ENCODE results near the gene BUD23. TPM values are rescaled to one million over a fixed set of nuclear protein-coding genes. Genes with fewer than 3 reads are reported as not detected.
"Not testable (repeated sequence)": the region's sequence is repeated elsewhere in the genome, so short reads cannot be mapped to it uniquely, and the experiment has no call there.

BUD23 gene, protein sequence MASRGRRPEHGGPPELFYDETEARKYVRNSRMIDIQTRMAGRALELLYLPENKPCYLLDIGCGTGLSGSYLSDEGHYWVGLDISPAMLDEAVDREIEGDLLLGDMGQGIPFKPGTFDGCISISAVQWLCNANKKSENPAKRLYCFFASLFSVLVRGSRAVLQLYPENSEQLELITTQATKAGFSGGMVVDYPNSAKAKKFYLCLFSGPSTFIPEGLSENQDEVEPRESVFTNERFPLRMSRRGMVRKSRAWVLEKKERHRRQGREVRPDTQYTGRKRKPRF
- total RNA-seq = 81.1 TPM
- long read RNA-seq, transcript BUD23-201 (12 exons, 1,230 nt) = major isoform, 35 of 46 reads
- long read RNA-seq, partial matches to known transcripts = 1 of 46 reads
- long read RNA-seq, other reads (novel, unspliced or antisense) = 5 of 46 reads

DNA sequence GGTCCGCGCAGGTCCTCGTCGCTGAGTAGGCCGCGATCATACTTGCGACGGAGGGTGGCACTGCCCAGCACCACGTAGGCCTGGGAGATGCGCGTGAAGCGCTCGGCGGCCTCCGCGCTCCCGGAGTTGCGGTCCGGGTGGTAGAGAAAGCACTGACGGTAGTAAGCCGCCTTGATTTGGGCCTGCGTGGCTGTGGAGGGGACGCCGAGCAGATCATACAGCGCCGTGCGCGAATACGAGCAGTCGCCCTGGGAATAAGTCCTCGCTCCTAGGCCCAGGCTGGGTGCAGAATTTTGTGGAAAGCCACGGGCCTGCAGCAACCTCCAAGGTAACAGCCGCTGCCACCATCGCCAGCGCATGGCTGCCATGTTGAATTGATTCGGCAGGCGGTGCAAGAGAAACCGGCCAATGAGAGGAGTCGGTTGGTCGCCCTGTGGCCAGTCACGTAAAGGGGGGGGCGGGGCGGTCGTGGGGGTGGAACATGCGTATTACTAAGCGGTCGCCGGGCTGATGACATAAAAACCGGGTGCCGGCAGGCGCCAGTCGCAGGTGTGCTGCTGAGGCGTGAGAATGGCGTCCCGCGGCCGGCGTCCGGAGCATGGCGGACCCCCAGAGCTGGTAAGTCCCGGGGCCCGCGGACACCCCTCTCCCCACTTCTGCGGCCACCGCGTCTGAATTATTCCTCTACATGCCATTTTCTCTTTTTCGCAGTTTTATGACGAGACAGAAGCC is at the start of gene BUD23, which contains the start of gene DNAJC30:
BUD23 (plus strand) TSS at position 542 of the 732 bp plus-strand sequence; CDS start at position 571, 29 bp downstream.
DNAJC30 (minus strand) TSS at position 398 of the 732 bp plus-strand sequence; CDS start at position 368, 30 bp downstream.
- intact Hi-C loops (cut with DNase I) = loop anchor here (1.0 kb wide), 2 partner anchors 16 to 42 kb away; partner anchors contain the start of gene VPS37D
- ATAC-seq = peak; percentile 97
- DNase-seq (ENCODE audit: missing footprints) = peak; percentile 98

DNA sequence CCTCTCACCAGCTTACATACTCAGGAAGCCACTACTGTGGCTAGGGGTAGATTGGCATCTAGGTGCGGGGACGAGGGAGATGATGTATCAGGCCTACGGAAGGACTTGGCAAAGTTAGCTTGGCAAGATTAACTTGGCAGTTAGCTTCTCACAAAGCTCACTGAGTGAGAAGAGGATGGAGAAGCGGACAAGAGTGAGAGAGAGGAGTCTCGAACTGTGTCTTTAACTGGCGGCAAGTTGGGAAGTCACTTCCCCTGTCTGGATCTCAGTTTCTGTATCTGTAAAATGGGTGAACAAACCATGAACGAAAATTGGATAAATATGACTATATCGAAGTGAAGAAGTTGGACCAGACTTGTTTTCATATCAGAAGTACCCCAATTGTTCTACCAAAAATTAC is 49.6 kb upstream of the BUD23 start:
- no peak for DNase-seq (ENCODE audit: missing footprints)
- intact Hi-C loops (cut with DNase I) = no loop called here
- ATAC-seq = no peak

DNA sequence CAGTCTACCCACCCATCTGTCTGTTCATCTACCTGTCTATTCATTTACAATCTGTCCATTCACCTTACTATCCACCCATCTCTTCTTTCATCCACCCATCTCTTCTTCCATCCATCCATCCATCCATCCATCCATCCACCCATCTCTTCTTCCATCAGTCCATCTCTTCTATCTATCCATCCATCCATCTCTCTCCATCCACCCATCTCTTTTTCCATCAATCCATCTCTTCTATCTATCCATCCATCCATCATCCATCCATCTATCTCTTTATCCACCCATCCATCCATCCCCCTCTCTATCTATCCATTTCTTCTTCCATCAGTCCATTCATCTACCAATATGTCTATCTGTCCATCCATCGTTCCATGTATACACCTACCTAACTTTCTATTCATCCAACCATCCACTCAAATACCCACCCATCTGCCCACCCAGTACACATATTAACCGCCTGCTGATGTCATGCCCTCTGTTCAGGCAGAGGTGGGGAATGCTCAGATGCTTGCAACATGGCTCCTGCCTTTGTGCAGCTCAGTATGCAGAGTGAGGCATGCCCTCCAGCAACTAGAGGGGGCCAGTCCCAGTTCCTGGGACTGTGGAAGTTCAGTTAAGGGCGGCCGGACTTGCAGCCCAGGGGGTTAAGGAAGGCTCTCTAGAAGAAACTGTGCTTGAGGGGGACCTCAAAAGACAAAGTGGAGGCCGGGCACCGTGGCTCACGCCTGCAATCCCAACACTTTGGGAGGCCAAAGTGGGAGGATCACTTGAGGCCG is 47.8 kb upstream of the BUD23 start:
- intact Hi-C loops (cut with DNase I) = no loop called here
- DNase-seq (ENCODE audit: missing footprints) (peak; percentile 50), ATAC-seq (no peak)

DNA sequence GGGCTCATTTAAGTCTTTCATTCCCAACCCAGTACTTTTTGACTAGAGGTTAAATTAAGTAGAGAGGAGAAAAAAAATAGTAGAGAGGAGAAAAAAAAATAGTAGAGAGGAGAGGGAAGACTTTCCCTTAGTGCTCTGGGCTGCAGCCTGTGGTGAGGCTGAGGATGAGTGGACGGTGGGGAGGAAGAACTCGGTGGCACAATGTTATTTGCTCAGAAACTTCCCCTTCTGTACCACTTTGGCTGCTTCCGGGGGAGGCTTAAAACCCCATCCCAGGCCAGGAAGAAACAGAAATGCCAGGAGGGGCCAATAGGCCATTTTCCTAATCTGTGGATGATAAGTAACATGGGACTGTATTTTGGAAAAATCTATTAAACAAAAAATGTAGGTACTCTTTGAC is 44.5 kb upstream of the BUD23 start:
- ATAC-seq (no peak), DNase-seq (ENCODE audit: missing footprints) (no peak)
- intact Hi-C loops (cut with DNase I) = no loop called here

DNA sequence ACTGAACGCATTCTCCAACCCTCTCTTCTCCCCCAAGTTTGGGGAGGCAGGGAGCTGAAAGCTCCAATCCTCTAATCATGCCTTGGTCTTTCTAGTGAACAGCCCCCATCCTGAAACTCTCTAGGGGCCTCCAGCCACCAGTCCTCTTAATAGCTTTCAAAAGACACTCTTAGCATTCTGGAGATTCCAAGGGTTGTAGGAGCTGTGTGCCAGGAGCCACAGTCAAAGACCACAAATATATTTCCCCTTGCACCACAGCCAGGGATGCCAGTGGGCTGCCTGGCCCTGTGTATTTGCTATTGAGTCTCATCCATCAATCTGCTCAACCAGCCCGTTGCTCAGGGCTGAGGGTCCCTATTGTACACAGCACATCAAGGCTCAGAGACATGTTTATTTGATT is 40.6 kb upstream of the BUD23 start:
- ATAC-seq (no peak), DNase-seq (ENCODE audit: missing footprints) (no peak)
- intact Hi-C loops (cut with DNase I) = no loop called here

DNA sequence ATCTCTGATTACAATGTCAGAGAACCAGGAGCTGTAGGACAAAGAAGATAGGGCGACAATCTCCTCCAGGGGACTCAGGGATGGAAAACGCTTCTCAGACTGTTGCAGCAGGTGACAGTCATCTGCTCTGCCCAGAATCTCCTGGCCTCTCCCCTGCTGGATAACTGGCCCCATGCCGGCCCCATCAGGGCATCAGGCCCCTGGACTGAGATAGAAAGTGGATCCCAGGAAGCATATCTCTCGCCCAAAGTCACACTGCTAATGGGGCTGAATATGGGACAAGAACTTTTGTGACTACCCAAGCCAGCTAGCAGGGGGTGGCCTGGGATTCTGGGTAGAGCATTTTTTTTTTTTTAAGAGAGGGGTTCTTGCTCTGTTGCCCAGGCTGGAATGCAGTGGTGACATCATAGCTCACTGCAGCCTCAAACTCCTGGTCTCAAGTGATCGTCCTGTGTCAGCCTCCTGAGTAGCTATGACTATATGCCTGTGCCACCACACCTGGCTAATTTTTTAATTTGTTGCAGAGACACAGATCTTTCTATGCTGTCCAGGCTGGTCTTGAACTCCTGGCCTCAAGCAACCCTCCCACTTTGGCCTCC is 38.6 kb upstream of the BUD23 start:
- intact Hi-C loops (cut with DNase I) = no loop called here
- ATAC-seq (no peak), DNase-seq (ENCODE audit: missing footprints) (no peak)

DNA sequence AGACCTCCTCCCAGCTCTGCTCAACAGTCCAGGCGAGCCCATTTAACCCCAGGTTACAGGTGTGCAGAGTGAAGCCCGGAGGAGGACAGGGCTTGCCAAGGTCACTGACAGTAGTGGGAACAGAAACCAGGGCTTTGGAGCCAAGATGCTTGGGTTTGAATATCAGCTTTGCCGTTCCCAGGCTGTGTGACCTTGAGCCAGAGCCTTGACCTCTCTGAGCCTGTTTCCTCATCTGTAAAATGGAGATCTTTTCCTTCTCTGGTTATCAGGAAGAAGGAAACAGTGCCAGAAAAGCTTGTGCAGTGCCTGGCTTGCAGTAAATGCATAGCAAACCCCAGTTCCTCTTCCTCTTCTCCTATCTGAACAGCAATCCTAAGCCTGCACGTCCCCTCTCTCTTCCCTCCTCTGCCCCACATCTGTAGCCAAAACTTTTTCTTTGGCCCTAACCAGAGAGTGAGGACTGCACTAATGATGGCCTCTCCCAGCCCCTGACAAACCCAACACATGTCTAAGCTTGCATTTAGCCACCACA is 37.7 kb upstream of the BUD23 start:
- DNase-seq (ENCODE audit: missing footprints) (no peak), ATAC-seq (no peak)
- intact Hi-C loops (cut with DNase I) = no loop called here

DNA sequence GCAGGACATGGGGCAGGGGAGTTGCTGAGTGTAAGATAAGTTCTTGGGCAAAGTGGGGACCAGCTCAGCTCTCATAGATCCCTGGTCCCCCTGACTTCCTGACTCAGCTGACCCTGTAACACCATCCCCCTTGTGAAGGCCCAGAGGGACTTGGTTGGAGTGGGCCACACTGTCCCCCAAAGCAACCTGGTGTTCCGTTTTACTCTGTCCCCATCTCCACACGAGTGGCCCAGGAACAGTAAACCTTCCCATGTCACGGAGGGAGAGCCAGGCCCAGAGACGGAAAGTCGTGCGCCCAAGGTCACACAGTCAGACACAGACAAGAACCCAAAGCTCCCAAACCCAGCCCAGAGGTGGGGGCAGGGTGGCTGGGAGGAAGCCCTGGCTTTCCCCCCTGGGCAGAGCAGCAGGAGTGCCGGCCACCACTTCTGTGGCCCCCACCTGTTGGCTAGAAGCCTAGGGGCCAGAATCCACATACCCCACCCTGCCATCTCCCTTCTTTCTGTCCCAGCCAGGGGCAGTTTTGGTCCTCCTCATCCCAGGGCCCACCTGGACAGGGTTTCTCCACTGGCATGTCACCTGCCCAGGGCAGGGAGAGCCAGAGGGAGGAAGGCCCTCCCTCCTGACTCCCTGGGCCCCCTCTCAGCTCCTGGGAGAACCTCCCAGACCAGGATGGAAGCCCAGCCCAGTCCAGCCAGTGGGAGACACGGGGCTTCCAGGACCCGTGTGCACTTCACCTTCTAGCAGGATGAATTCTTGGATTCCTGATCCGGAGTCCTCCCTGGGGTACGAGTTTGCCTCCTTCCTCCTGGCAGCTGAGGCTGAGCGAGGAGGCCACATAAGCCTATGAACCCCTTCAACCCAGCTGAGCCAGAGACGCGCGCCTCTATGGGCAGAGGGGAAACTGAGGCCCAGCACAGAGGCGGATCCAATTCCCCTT is 36.3 kb upstream of the BUD23 start:
- intact Hi-C loops (cut with DNase I) = no loop called here
- DNase-seq (ENCODE audit: missing footprints) (peak; percentile 31), ATAC-seq (no peak)

DNA sequence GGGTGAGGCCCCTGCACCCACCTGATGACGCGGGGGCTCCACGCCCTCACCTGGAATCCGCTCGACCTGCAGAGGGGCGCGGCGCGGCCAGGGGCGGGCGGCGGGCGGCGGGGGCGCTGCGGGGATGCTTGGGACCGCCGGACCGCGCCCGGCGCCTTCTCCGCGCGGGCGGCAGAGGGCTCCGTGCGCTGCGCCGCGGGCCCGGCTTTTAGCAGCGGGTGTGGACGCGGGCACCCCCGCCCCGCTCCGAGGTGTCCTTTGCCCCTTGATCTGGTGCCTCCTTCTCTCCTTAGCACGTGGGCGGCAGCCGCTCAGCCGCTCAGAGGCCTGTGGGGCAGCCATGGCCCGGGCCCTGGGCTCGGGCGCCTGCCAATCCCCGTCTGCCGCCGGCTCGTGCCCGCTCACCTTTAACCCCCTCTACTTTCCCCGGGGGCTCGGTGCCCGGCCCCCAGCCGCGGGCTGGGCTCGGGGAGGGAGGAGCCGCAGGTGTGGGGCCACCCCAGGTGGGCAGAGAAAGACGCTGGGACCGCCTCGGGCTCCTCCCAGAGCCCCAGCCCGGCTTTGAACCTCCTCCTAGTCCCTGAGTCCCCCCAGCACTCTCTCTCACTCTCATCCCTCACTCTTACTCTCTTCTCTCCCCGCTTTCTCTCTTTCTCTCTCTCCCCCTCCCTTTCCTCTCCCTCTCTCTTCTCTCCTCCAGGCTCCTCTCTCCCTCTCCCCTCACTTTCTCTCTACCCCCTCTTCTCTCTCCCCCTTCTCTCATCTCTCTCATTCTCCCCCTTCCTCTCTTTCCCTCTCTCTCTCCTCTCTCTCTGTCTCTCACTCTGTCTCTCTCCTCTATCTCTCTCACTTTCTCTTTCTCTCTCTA is 35.4 kb upstream of the BUD23 start:
- DNase-seq (ENCODE audit: missing footprints) (peak; percentile 45), ATAC-seq (no peak)
- intact Hi-C loops (cut with DNase I) = no loop called here

DNA sequence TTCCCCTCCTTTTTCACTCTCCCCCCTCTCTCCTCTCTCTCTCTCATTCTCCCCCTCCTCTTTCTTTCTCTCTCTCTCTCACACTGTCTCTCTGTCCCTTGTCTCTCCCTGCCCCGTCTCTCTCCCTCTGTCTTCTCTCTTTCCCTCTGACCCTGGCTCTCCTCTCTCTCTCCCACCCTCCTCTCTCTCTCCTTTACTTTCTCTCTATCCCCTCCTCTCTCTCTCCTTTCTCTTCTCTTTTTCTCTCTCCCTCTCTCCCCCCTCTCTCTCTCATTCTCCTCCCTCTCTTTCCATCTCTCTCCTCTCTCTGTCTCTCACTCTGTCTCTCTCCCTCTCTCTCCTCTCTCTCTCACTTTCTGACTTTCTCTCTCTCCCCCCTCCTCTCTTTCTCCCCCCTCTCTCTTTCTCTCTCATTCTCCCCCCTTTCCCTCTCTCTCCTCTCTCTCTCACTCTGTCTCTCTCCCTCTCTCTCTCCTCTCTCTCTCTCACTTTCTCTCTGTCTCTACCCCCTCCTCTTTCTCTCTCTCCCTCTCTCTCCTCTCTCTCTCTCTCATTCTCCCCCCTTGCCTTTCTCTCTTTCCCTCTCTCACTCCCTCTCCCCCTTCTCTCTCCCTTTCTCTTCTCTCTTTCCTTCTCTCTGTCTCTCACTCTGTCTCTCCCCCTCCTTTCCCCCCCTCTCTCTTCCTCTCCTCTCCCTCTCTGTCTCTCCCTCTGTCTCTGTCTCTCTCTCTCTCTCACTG is 34.6 kb upstream of the BUD23 start:
- DNase-seq (ENCODE audit: missing footprints) = no peak
- intact Hi-C loops (cut with DNase I) = no loop called here
- no peak for ATAC-seq

DNA sequence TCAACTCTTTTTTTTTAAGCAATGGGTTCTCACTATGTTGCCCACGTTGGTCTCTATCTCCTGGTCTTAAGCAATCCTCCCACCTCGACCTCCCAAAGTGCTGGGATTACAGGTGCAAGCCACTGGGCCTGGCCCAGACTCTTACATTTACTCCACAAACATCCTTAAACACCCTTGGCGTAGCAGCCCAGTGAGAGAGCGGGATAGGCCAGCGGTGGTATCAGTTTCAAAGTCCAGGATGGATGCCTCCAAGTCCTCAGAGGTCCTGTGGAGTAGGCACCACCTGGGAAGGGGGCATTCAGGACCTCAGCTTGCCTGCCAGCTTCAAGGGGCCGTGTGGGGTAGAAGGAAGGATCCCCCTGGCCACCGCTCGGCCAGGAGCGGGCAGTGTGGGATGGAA is 33.8 kb upstream of the BUD23 start:
- ATAC-seq (no peak), DNase-seq (ENCODE audit: missing footprints) (no peak)
- intact Hi-C loops (cut with DNase I) = no loop called here

DNA sequence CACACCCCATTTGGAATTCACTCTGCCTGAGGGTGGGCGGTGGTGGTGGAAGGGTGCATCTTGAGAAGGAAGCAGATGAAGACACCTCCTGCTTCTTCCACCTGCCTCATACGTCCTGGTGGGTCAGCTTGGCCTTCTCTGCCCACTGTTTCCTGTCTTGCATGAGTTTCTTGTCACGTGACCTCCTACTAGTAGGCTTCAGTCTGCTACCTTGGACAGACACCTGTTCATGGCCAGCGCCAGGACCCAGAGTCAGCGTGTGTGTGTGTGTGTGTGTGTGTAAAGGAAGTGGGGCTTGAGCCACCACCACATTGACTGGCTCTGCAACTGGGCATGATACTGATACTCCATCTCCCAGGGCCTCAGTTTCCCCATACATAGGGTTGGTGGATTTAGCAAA is 32.9 kb upstream of the BUD23 start:
- intact Hi-C loops (cut with DNase I) = no loop called here
- ATAC-seq = no peak

DNA sequence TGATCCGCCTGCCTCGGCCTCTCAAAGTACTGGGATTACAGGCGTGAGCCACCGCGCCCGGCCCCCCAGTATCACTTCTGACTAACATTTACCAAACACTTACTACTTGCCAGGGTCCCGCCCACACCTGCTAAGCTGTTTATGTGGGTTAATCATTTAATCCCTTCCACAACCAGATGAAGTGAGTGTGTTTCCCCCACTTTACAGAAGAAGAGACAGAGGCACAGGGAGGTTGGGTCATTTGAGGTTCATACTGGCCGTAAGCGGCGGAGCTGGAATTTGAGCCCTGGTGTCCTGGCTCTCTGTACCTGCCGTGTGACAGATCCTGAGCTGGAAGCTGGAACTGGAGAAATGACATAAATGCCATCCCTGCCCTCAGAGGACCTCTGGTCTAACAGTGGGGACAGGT is 30.9 kb upstream of the BUD23 start:
- DNase-seq (ENCODE audit: missing footprints) = no peak
- ATAC-seq = no peak
- intact Hi-C loops (cut with DNase I) = no loop called here

More for the DNA sequence above, 32.9 kb upstream of the BUD23 start:
- DNase-seq (ENCODE audit: missing footprints) = no peak

DNA sequence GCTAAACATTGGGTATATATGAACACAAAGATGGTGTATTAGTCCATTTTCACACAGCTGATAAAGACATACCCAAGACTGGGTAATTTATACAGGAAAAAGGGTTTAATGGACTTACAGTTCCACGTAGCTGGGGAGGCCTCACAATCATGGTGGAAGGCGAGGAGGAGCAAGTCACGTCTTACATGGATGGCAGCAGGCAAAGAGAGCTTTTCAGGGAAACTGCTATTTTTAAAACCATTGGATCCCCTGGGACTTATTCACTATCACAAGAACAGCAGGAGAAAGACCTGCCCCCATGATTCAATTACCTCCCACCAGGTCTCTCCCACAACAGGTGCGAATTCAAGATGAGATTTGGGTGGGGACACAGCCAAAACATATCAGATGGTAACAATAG is 28.1 kb upstream of the BUD23 start:
- intact Hi-C loops (cut with DNase I); ATAC-seq; DNase-seq (ENCODE audit: missing footprints): not testable (repeated sequence)

DNA sequence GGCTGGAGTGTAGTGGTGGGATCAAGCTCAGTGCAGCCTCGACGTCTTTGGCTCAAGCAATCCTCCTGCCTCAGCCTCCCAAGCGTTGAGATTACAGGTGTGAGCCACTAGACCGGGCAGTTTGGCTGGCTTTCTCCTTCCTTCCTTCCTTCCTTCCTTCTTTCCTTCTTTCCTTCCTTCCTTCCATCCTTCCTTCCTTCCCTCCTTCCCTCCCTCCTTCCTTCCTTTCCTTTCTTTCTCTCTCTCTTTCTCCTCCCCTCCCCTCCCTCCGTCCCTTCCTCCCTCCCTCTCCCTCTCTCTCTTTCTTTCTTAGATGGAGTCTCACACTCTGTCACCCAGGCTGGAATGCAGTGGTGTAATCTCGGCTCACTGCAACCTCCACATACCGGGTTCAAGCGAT is 23.4 kb upstream of the BUD23 start:
- intact Hi-C loops (cut with DNase I) = no loop called here
- ATAC-seq = no peak
- no peak for DNase-seq (ENCODE audit: missing footprints)

DNA sequence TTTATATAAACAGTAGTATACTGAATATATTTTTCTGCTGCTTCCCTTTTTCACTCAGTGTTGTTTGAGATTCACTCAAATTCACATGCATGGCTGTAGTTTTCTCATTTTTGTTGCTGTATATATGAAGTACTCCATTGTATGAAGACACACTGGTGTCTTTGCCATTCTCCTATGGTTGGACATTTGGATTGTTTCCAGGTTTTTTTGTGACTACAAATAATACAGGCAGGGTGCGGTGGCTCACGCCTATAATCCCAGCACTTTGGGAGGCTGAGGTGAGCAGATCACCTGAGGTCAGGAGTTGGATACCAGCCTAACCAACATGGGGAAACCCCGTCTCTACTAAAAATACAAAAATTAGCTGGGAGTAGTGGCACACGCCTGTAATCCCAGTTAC is 22.8 kb upstream of the BUD23 start:
- DNase-seq (ENCODE audit: missing footprints); ATAC-seq; intact Hi-C loops (cut with DNase I): not testable (repeated sequence)
